NK-92 (cell line): Measurements from ENCODE around the gene MACROH2A2.
"Not testable (repeated sequence)": the region's sequence is repeated elsewhere in the genome, so short reads cannot be mapped to it uniquely, and the experiment has no call there.

Experiments
- DNase-seq: peaks from one replicate; lab custom pipeline; 2025; ENCODE audit not compliant: unreplicated experiment; lab: John Stamatoyannopoulos, UW

Gene MACROH2A2

GRCh38 chr10:70097459-70097858 lies 44.8 kb downstream of the MACROH2A2 start:
- DNase-seq = no peak

- DNase-seq = no peak
These were observed 45.6 kb downstream of the MACROH2A2 start for GRCh38 chr10:70098271-70098670.

- DNase-seq = not testable (repeated sequence)
These were observed 48.5 kb downstream of the MACROH2A2 start for GRCh38 chr10:70101068-70101562.

GRCh38 chr10:70101668-70102067 lies 49.0 kb downstream of the MACROH2A2 start:
- no peak for DNase-seq

- no peak for DNase-seq
These were observed 54.5 kb downstream of the MACROH2A2 start for GRCh38 chr10:70106958-70107791.

- no peak for DNase-seq
These were observed 56.6 kb downstream of the MACROH2A2 start for GRCh38 chr10:70109064-70109729.

- DNase-seq = no peak
These were observed 58.9 kb downstream of the MACROH2A2 start for GRCh38 chr10:70111496-70111895.

- no peak for DNase-seq
These were observed 59.4 kb downstream of the MACROH2A2 start for GRCh38 chr10:70112071-70112470.

- no peak for DNase-seq
These were observed 62.3 kb downstream of the MACROH2A2 start for GRCh38 chr10:70114902-70115301.

- no peak for DNase-seq
These were observed 63.5 kb downstream of the MACROH2A2 start for GRCh38 chr10:70115948-70116682.

GRCh38 chr10:70117646-70118045 lies 65.0 kb downstream of the MACROH2A2 start:
- no peak for DNase-seq

GRCh38 chr10:70118196-70118595 lies 65.5 kb downstream of the MACROH2A2 start:
- no peak for DNase-seq

- DNase-seq = no peak
These were observed 66.6 kb downstream of the MACROH2A2 start for GRCh38 chr10:70119197-70119596.

- DNase-seq = no peak
These were observed 67.0 kb downstream of the MACROH2A2 start for GRCh38 chr10:70119623-70120022.

- DNase-seq = no peak
These were observed 67.8 kb downstream of the MACROH2A2 start for GRCh38 chr10:70120417-70120816.

GRCh38 chr10:70121281-70121949 lies 68.8 kb downstream of the MACROH2A2 start:
- no peak for DNase-seq

GRCh38 chr10:70122742-70123141 lies 70.1 kb downstream of the MACROH2A2 start:
- no peak for DNase-seq

- not testable (repeated sequence) for DNase-seq
These were observed 70.5 kb downstream of the MACROH2A2 start for GRCh38 chr10:70123166-70123565.

GRCh38 chr10:70123817-70124216 lies 71.2 kb downstream of the MACROH2A2 start:
- no peak for DNase-seq

GRCh38 chr10:70124415-70124814 lies 71.8 kb downstream of the MACROH2A2 start:
- no peak for DNase-seq

- DNase-seq = no peak
These were observed 72.3 kb downstream of the MACROH2A2 start for GRCh38 chr10:70124918-70125317.
